ENCODE results near the gene TUBB6. TPM values are rescaled to one million over a fixed set of nuclear protein-coding genes. Genes with fewer than 3 reads are reported as not detected.

Gene TUBB6
- total and polyA plus RNA-seq, 5 donors from 2014 or later, result 0.22 to 2.4 (median 0.64) TPM; not detected in 1

- DNase-seq (no peak), ATAC-seq (ENCODE audit: low read depth in 2 of 2) (no peak)
- H3K4me1 ChIP-seq (ENCODE audit: control insufficient read depth, insufficient read depth, low read length, poor library complexity, severe bottlenecking), result no peaks in the 10 kb centered on the region
- H3K4me3 ChIP-seq (ENCODE audit: low read depth, low read length), result no peak overlapping the region
- Mint-ChIP-seq H3K4me1 (no peaks in the 10 kb centered on the region), H3K27me3 (peaks cover 50% of the 10 kb centered on the region), H3K27ac (no peak overlapping the region), H3K4me3 (no peak overlapping the region), H3K9me3 (peaks cover 0 to 2% (median 0%) of the 10 kb centered on the region in 7 donors), H3K36me3 (no peaks in the 10 kb centered on the region)
- H3K9me3 ChIP-seq (ENCODE audit: control insufficient read depth in 2 of 2, low read length in 2 of 2), result no peaks in the 10 kb centered on the region
- no peaks in the 10 kb centered on the region for H3K36me3 ChIP-seq (ENCODE audit: control insufficient read depth, insufficient read depth, low read length)
- no peak overlapping the region for H3K27ac ChIP-seq (ENCODE audit: insufficient read depth, low read length, poor library complexity, severe bottlenecking)
- H3K27me3 ChIP-seq (ENCODE audit: control insufficient read depth, insufficient read depth, low read length), result peaks cover 3% of the 10 kb centered on the region
Measured at GRCh38 chr18:12283666-12284065, 24.4 kb upstream of the TUBB6 start.

- Mint-ChIP-seq H3K27me3 (peaks cover 39% of the 10 kb centered on the region), H3K4me3 (no peak overlapping the region), H3K36me3 (no peaks in the 10 kb centered on the region), H3K27ac (no peak overlapping the region), H3K4me1 (no peaks in the 10 kb centered on the region), H3K9me3 (peaks cover 0 to 3% (median 0%) of the 10 kb centered on the region in 7 donors)
- Histone ChIP-seq H3K27me3 (ENCODE audit: control insufficient read depth, insufficient read depth, low read length) (peaks cover 5% of the 10 kb centered on the region), H3K9me3 (ENCODE audit: control insufficient read depth in 2 of 2, low read length in 2 of 2) (no peaks in the 10 kb centered on the region), H3K36me3 (ENCODE audit: control insufficient read depth, insufficient read depth, low read length) (no peaks in the 10 kb centered on the region), H3K4me3 (ENCODE audit: low read depth, low read length) (no peak overlapping the region), H3K4me1 (ENCODE audit: control insufficient read depth, insufficient read depth, low read length, poor library complexity, severe bottlenecking) (no peaks in the 10 kb centered on the region), H3K27ac (ENCODE audit: insufficient read depth, low read length, poor library complexity, severe bottlenecking) (no peak overlapping the region)
- ATAC-seq (ENCODE audit: low read depth in 2 of 2), result no peak
- DNase-seq, result no peak
Measured at GRCh38 chr18:12287131-12287681, 20.8 kb upstream of the TUBB6 start.

DNA sequence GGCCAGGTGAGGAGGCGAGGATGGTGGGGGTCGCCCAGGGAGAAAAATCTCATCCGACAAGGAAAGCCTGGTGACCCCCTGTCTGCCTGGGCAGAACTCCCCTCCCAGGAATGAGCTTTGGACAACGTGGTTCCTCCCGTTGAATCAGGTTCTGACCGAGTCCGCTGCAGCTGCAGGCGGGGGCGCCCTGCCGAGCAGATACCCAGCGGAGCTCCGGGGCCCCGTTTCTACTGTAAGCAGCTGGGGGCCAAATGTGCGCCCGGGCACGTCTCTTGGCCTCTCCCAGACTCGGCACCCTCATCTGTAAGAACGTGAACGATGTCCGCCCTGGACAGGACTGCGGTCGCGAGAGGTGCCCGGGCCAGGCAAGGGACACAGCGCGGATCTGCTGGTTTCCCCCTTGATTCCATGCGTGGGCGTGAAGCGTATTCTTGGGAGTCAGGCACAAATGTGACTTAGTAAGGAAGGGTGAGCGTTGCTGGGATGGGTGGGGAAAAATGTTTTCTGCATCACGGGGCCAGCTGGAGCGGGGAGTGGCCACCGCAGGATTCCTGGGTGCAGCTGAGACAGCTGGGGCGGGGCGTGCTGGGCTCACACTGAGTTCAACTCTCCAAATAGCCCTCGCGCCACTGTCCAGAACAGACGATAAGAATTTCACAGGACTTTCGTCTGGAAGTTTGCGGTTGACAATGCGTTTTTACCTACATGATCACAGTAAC lies 20.2 kb upstream of the TUBB6 start:
- no peak for ATAC-seq (ENCODE audit: low read depth in 2 of 2)
- Histone ChIP-seq H3K36me3 (ENCODE audit: control insufficient read depth, insufficient read depth, low read length) (no peaks in the 10 kb centered on the region), H3K27ac (ENCODE audit: insufficient read depth, low read length, poor library complexity, severe bottlenecking) (no peak overlapping the region), H3K4me3 (ENCODE audit: low read depth, low read length) (no peak overlapping the region), H3K9me3 (ENCODE audit: control insufficient read depth in 2 of 2, low read length in 2 of 2) (no peaks in the 10 kb centered on the region), H3K4me1 (ENCODE audit: control insufficient read depth, insufficient read depth, low read length, poor library complexity, severe bottlenecking) (no peaks in the 10 kb centered on the region), H3K27me3 (ENCODE audit: control insufficient read depth, insufficient read depth, low read length) (peaks cover 5% of the 10 kb centered on the region)
- no peak for DNase-seq
- Mint-ChIP-seq H3K4me3 (no peak overlapping the region), H3K4me1 (no peaks in the 10 kb centered on the region), H3K27me3 (peaks cover 34% of the 10 kb centered on the region), H3K27ac (no peak overlapping the region), H3K9me3 (peaks cover 0 to 3% (median 0%) of the 10 kb centered on the region in 7 donors), H3K36me3 (no peaks in the 10 kb centered on the region)

GRCh38 chr18:12288403-12288755 lies 19.7 kb upstream of the TUBB6 start:
- DNase-seq, result no peak
- no peak overlapping the region for H3K27ac ChIP-seq (ENCODE audit: insufficient read depth, low read length, poor library complexity, severe bottlenecking)
- Mint-ChIP-seq H3K9me3 (peaks cover 0 to 3% (median 0%) of the 10 kb centered on the region in 7 donors), H3K27ac (no peak overlapping the region), H3K27me3 (peaks cover 38% of the 10 kb centered on the region), H3K36me3 (no peaks in the 10 kb centered on the region), H3K4me3 (no peak overlapping the region), H3K4me1 (no peaks in the 10 kb centered on the region)
- no peak overlapping the region for H3K4me3 ChIP-seq (ENCODE audit: low read depth, low read length)
- peaks cover 5% of the 10 kb centered on the region for H3K27me3 ChIP-seq (ENCODE audit: control insufficient read depth, insufficient read depth, low read length)
- H3K36me3 ChIP-seq (ENCODE audit: control insufficient read depth, insufficient read depth, low read length), result no peaks in the 10 kb centered on the region
- ATAC-seq (ENCODE audit: low read depth in 2 of 2), result no peak
- H3K9me3 ChIP-seq (ENCODE audit: control insufficient read depth in 2 of 2, low read length in 2 of 2), result no peaks in the 10 kb centered on the region
- no peaks in the 10 kb centered on the region for H3K4me1 ChIP-seq (ENCODE audit: control insufficient read depth, insufficient read depth, low read length, poor library complexity, severe bottlenecking)

GRCh38 chr18:12290086-12290485 lies 18.0 kb upstream of the TUBB6 start:
- peaks cover 29% of the 10 kb centered on the region for H3K27me3 Mint-ChIP-seq
- no peaks in the 10 kb centered on the region for H3K4me1 ChIP-seq (ENCODE audit: control insufficient read depth, insufficient read depth, low read length, poor library complexity, severe bottlenecking)
- no peak overlapping the region for H3K4me3 ChIP-seq (ENCODE audit: low read depth, low read length)
- H3K36me3 ChIP-seq (ENCODE audit: control insufficient read depth, insufficient read depth, low read length), result no peaks in the 10 kb centered on the region
- no peaks in the 10 kb centered on the region for H3K36me3 Mint-ChIP-seq
- H3K27ac Mint-ChIP-seq, result no peak overlapping the region
- H3K9me3 ChIP-seq (ENCODE audit: control insufficient read depth in 2 of 2, low read length in 2 of 2), result no peaks in the 10 kb centered on the region
- H3K4me1 Mint-ChIP-seq, result no peaks in the 10 kb centered on the region
- H3K4me3 Mint-ChIP-seq, result no peak overlapping the region
- H3K9me3 Mint-ChIP-seq, result peaks cover 0 to 3% (median 0%) of the 10 kb centered on the region in 7 donors
- H3K27ac ChIP-seq (ENCODE audit: insufficient read depth, low read length, poor library complexity, severe bottlenecking), result no peak overlapping the region
- peaks cover 5% of the 10 kb centered on the region for H3K27me3 ChIP-seq (ENCODE audit: control insufficient read depth, insufficient read depth, low read length)
- no peak for DNase-seq
- ATAC-seq (ENCODE audit: low read depth in 2 of 2), result no peak

DNA sequence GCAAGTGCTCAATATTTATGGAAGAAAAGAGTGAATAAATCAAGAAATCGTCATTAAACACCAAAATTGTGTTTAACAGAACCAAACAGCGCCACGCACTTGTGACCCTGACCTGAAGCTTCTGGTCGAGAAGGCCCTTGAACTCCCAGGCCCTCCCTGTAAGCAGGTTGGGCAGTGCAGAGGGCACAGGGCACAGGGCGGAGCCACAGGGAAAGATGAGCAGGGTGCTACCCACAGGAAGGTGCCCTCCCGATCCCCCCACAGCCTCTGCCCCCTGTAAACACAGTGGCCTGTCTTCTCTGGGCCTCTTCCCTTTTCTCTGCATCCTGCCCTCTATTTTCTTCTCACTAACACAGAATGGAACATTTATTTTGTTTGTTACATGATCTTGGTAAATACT lies 16.9 kb upstream of the TUBB6 start:
- DNase-seq (no peak), ATAC-seq (ENCODE audit: low read depth in 2 of 2) (no peak)
- Mint-ChIP-seq H3K4me3 (no peak overlapping the region), H3K36me3 (no peaks in the 10 kb centered on the region), H3K4me1 (no peaks in the 10 kb centered on the region), H3K27ac (no peak overlapping the region), H3K9me3 (peaks cover 0 to 3% (median 0%) of the 10 kb centered on the region in 7 donors), H3K27me3 (peaks cover 24% of the 10 kb centered on the region)
- Histone ChIP-seq H3K27me3 (ENCODE audit: control insufficient read depth, insufficient read depth, low read length) (peaks cover 5% of the 10 kb centered on the region), H3K9me3 (ENCODE audit: control insufficient read depth in 2 of 2, low read length in 2 of 2) (no peaks in the 10 kb centered on the region), H3K27ac (ENCODE audit: insufficient read depth, low read length, poor library complexity, severe bottlenecking) (no peak overlapping the region), H3K4me3 (ENCODE audit: low read depth, low read length) (no peak overlapping the region), H3K36me3 (ENCODE audit: control insufficient read depth, insufficient read depth, low read length) (no peaks in the 10 kb centered on the region), H3K4me1 (ENCODE audit: control insufficient read depth, insufficient read depth, low read length, poor library complexity, severe bottlenecking) (no peaks in the 10 kb centered on the region)

- H3K9me3 Mint-ChIP-seq, result peaks cover 0 to 3% (median 0%) of the 10 kb centered on the region in 7 donors
- no peak overlapping the region for H3K4me3 ChIP-seq (ENCODE audit: low read depth, low read length)
- no peaks in the 10 kb centered on the region for H3K4me1 ChIP-seq (ENCODE audit: control insufficient read depth, insufficient read depth, low read length, poor library complexity, severe bottlenecking)
- no peaks in the 10 kb centered on the region for H3K36me3 ChIP-seq (ENCODE audit: control insufficient read depth, insufficient read depth, low read length)
- H3K27ac ChIP-seq (ENCODE audit: insufficient read depth, low read length, poor library complexity, severe bottlenecking), result no peak overlapping the region
- H3K36me3 Mint-ChIP-seq, result no peaks in the 10 kb centered on the region
- H3K27me3 Mint-ChIP-seq, result peaks cover 23% of the 10 kb centered on the region
- no peaks in the 10 kb centered on the region for H3K9me3 ChIP-seq (ENCODE audit: control insufficient read depth in 2 of 2, low read length in 2 of 2)
- no peak for ATAC-seq (ENCODE audit: low read depth in 2 of 2)
- no peak overlapping the region for H3K4me3 Mint-ChIP-seq
- H3K27ac Mint-ChIP-seq, result no peak overlapping the region
- no peak for DNase-seq
- no peaks in the 10 kb centered on the region for H3K4me1 Mint-ChIP-seq
- peaks cover 5% of the 10 kb centered on the region for H3K27me3 ChIP-seq (ENCODE audit: control insufficient read depth, insufficient read depth, low read length)
Measured at GRCh38 chr18:12291690-12292089, 16.4 kb upstream of the TUBB6 start.

DNA sequence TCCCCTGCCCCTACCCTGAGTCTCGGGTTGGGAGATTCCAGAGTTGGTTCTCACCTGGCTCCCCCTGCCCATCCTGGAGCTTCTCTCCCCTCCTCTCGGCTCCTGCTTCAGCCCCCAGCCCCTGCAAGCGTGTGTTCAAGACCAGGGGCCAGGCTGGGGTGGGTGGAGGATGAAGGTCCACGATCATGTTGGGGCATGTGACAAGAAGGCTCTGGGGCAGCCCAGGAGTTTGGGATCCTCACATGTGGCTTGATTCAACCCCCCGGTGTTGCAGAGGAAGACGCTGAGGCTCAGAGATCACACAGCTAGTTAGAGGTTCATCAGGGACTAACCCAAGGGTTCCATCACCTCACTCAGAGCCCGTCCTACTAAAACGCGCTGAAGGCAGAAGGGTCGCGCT lies 14.2 kb upstream of the TUBB6 start:
- Mint-ChIP-seq H3K9me3 (no peaks in the 10 kb centered on the region), H3K36me3 (no peaks in the 10 kb centered on the region), H3K27ac (no peak overlapping the region), H3K4me1 (no peaks in the 10 kb centered on the region), H3K27me3 (peaks cover 14% of the 10 kb centered on the region), H3K4me3 (no peak overlapping the region)
- Histone ChIP-seq H3K27me3 (ENCODE audit: control insufficient read depth, insufficient read depth, low read length) (no peaks in the 10 kb centered on the region), H3K36me3 (ENCODE audit: control insufficient read depth, insufficient read depth, low read length) (no peaks in the 10 kb centered on the region), H3K4me1 (ENCODE audit: control insufficient read depth, insufficient read depth, low read length, poor library complexity, severe bottlenecking) (no peaks in the 10 kb centered on the region), H3K27ac (ENCODE audit: insufficient read depth, low read length, poor library complexity, severe bottlenecking) (no peak overlapping the region), H3K4me3 (ENCODE audit: low read depth, low read length) (no peak overlapping the region), H3K9me3 (ENCODE audit: control insufficient read depth in 2 of 2, low read length in 2 of 2) (no peaks in the 10 kb centered on the region)
- no peak for DNase-seq
- ATAC-seq (ENCODE audit: low read depth in 2 of 2), result no peak
